Midbrain (tissue), 1 donor: ENCODE data around the gene ATRIP.
"Not testable (repeated sequence)": the region's sequence is repeated elsewhere in the genome, so short reads cannot be mapped to it uniquely, and the experiment has no call there.

Experiments
- DNase-seq: peaks from one replicate; lab custom pipeline; 2025; lab: John Stamatoyannopoulos, UW

The ATRIP gene

GRCh38 chr3:48469046-48469915 is 22.7 kb downstream of the ATRIP start:
- DNase-seq: no peak

DNA sequence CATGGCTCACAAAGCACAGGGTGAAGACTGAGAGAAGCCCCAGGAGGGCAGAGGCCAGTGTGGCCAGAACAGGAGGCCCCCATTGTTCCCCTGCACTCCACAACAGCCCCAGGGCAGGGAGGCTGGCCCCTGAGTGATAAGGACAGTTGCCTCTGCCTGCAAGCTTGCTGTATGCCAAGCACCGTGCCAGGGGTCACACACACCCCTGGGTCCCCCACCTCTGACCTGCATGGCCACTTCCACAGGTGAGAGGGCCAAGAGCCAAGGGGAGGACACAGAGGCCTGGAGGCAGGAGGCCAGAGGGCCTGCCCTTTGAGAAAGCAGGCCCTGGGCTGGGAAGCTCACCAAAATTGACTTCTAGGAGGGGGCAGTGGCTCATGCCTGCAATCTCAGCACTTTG is 23.7 kb downstream of the ATRIP start:
- no peak for DNase-seq

DNA sequence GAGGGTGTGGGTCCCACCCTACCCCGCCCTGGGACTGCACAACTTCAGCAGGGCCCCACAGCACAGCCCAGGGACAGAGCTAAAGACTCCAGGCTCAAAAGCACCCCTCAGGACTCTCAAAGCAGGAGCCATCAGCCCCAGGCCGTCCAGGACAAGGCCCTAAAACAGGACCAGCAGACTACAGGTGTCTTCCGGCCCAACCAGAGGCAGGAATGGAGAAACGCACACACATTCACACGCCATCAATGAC is 26.1 kb downstream of the ATRIP start:
- DNase-seq: no peak

GRCh38 chr3:48472923-48473616 is 26.5 kb downstream of the ATRIP start:
- peak; percentile 86 for DNase-seq

- no peak for DNase-seq
Measured at GRCh38 chr3:48473617-48473952, 27.0 kb downstream of the ATRIP start.

DNA sequence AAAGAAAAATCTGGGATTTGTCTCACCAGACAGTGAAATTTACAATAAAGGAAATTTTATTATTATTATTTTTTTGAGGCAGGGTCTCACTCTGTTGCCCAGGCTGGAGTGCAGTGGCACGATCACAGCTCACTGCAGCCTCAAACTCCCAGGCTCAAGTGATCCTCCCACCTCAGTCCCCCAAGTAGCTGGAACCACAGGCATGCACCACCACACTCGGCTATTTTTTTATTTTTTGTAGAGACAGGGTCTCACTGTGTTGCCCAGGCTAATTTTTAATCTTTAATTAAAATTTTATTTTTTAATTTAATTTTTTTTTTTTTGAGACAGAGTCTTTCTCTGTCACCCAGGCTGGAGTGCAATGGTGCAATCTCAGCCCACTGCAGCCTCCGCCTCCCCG is 27.5 kb downstream of the ATRIP start:
- DNase-seq: not testable (repeated sequence)

DNA sequence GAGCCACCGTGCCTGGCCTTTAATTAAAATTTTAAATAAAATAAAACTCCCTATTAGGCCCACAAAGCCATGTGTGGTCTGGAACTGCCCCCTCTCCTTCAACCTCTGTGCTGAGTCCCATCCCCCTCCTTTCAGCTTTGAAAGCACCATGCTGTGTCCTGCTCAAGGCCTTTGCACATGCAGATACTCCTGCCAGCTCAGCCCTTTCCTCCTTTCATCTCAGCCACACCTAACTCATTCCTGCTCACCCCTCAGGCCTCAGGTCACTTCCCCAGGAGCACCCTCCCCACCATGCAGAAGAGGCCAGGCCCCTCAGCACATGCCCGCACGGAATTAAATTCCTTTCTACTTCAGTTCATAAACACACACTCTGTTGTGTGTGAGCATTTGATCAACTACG is 28.1 kb downstream of the ATRIP start:
- no peak for DNase-seq

GRCh38 chr3:48475188-48475587 is 28.7 kb downstream of the ATRIP start:
- no peak for DNase-seq

DNA sequence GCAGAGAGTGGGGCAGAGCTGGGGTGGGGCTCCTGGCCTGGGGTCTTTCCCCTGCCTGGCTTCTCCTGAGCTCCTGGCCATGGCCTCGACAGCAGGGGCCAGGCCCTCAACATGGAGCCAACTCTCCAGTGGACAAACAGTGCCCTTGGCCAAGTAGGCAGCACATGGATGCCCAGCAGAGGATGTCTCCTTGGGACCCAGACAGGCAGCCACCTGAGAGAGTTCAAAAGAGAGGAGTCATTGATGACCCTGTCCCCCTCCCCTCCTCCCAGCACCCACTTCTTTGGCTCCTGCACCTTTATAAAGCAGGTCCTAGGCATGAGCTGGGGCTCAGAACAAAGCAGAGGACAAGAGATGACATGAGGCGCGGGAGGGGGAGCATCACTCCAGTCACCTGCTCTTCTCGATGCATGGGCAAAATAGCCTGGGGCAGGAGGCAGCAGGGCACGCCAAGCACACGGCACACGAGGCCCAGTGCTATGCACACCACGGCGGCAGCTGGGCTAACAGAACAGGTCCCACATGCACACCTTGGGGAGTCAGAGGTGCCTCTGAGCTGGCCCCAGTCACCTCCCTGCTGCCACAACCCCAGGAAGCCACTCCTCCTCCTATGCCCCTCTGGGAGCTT is 30.0 kb downstream of the ATRIP start:
- DNase-seq: no peak

DNA sequence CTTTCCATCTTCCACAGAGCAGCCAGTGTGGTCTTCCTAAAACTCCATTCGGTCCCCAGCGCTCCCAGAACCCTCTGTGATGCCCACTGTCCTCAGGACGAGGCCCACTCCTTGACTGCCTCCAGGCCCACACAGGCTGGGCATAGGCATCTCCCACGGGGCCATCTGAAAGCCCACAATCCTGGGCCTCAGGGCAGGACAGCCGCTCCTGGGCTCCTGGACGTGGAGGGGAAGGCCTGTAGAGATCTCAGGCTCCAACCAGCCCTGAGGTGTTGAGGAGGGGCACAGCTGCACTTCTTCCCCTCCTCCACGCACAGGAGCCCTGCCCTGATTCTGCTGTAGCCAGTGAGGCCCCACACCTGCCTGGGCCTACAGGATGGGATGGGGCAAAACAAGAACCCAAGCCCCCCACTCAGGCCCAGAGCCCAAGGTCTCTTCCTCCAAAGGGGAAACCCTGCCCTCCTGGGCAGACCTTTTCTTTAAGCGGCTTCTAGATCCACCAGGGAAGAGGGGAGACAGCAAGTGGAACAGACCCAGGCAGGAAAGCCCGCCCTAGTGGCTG is 31.5 kb downstream of the ATRIP start:
- DNase-seq: no peak

DNA sequence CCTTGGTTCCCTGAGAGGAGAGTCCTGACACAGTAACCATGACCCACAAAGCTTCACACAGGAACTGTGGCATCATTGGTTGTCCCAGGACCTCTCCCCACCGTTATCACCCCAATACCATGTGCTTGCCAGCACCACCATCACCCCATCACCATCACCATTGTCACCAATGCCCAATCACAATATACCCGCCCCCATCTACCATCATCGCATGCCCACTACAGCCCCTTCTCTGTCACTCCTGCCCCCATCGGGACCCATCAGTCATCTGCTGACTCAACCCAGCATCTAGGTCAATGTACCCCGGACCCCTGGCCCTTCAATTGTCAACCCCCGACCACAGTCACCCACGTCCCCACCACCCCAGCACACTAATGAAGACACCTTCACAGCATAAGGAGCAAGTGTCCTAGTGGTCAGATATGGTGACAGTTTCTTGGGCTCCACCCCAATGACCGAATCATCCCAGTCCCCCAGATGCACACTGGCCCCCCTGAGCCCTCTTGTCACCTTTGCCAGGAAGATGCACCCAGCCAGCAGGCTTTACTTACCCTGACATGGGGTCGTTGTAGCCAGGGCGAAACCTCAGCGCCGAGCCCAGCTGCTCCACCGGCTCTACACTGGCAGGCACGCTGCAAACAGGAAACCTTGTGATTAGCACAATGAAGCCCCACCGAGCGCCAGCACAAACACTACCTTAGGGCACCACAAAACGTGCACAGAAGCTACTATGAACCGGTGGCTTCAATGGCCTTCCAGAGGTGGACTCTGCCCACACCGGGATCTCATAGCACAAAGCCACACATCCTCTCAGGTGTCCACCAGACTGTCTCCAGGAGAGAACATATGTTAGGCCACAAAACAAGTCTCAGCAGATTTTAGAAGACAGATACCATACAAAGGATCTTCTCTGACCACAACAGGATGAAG is 32.4 kb downstream of the ATRIP start:
- no peak for DNase-seq

GRCh38 chr3:48480891-48481290 is 34.4 kb downstream of the ATRIP start:
- DNase-seq: not testable (repeated sequence)

- not testable (repeated sequence) for DNase-seq
Measured at GRCh38 chr3:48482822-48483221, 36.3 kb downstream of the ATRIP start.

- DNase-seq: no peak
Measured at GRCh38 chr3:48486952-48487351, 40.4 kb downstream of the ATRIP start.

DNA sequence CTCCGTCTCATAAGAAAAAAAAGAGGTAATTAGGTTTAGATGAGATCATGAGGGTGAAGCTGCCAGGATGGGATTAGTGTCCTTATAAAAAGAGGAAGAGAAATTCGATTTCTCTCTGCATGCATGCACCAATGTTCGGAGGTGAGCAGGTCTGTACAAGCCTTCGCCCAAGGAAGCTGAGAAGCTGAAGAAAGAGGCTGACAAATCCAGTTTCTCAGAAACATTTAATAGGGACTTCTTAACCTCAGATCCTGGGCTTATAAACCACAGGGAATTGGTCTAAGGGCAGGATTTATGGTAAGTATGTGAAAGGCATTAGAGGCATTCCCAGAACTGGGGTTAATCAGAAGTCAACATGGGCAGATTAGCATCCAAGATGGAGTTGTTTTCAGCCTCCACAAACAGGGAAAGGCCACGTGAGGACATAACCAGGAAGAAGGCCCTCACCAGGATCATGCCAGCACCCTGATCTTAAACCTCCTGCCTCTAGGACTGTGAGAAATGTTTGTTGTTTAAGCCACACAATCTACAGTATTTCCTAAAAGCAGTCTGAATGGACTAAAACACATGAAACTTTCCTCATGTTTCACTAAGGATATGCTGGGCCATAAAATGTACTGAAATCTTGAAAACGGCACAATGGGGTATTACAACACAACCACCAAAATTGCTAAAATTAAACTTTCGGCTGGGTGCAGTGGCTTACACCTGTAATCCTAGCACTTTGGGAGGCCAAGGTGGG is 46.1 kb downstream of the ATRIP start:
- no peak for DNase-seq

DNA sequence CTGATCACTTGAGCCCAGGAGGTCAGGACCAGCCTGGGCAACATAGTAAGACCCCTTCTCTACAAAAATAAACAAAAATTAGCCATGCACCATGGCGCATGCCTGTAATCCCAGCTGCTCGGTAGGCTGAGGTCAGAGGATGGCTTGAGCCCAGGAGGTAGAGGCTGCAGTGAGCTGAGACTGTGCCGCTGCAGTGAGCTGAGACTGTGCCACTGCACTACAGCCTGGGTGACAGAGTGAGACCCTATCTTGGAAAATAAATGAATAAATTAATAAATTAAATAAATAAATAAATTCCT is 46.6 kb downstream of the ATRIP start:
- DNase-seq: no peak

GRCh38 chr3:48500656-48501055 is 54.1 kb downstream of the ATRIP start:
- no peak for DNase-seq

DNA sequence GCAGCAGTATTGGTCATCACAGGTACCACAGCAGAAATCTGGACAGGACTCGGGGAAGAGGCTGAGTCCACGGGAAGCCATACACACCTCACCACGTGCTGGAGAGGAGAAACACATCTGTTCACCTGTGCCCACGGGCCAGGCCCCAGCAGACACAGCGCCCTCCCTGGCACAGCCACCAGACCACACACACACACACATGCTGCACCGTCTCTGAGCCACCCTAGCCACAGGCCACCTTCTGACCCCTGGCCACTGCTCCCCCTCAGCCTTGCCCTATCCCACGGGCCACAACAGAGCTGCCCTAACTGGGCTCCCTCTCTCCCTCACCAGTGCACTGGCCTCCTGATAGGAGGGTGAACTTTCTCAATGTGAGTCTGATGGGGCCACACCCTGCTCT is 54.7 kb downstream of the ATRIP start:
- DNase-seq: no peak

- DNase-seq: no peak
Measured at GRCh38 chr3:48502121-48502520, 55.6 kb downstream of the ATRIP start.

GRCh38 chr3:48502728-48503168 is 56.2 kb downstream of the ATRIP start:
- DNase-seq: no peak

DNA sequence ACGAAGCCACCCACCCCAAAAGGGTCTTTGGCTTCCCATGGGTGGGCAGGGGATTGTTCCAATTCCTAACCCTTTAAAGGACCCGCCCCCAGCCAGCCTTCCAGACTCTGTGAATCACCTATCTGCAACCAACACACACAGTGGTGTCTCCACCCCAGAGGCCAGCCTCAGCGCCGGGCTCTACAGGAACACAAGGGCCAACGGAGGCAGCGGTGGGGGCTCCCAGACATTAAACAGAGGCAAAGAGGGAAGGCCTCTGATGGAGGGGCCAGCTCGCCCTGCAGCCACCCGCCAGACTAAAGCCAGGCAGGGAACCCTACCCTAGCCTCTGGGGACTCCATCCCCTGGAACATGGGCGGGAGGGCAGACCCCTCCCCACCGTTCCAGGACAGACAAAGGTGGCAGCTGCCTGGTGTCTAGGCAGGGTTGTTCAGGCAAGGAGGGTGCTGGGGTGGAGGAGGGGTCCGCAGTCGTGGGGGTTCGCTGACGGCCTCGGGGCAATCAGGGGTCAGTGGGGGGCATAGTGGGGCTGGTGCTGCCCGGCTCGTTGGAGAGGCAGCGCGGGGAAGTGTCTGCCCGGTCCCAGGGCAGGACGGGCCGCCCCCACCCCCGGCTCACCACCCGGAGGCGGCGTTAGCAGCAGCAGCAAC is 57.0 kb downstream of the ATRIP start:
- no peak for DNase-seq
